Measurements from ENCODE around the gene RPL18. TPM values are rescaled to one million over a fixed set of nuclear protein-coding genes. Genes with fewer than 3 reads are reported as not detected.

The RPL18 gene
- total and polyA plus RNA-seq, 4 experiments from 2014 or later, result 2,084 to 2,448 (median 2,268) TPM

DNA sequence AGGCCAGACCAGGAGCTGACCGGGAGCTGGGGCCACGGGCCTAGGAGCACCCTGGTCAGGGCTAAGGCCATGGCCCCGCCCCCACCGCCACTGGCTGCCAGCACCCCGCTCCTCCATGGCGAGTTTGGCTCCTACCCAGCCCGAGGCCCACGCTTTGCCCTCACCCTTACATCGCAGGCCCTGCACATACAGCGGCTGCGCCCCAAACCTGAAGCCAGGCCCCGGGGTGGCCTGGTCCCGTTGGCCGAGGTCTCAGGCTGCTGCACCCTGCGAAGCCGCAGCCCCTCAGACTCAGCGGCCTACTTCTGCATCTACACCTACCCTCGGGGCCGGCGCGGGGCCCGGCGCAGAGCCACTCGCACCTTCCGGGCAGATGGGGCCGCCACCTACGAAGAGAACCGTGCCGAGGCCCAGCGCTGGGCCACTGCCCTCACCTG, 6.9 kb upstream of the RPL18 start:
- DNase-seq, result no peak
- ChIA-PET POLR2A (ENCODE audit: partially characterized antibody) (interaction anchor here (3.2 to 6.6 kb wide), 2 partner anchors 8 to 19 kb away, joined by 13 to 61 read pairs; partner anchors contain the start of gene CA11), CTCF (ENCODE audit: partially characterized antibody) (no interaction called here)
- intact Hi-C loops (cut with micrococcal nuclease), result no loop called here
- H3K4me3 ChIP-seq (ENCODE audit: low read length in 2 of 2), result no peak overlapping the region
- H3K4me1 ChIP-seq (ENCODE audit: insufficient read depth, low read length), result peaks cover 16% of the 10 kb centered on the region
- Mint-ChIP-seq H3K4me3 (no peak overlapping the region), H3K27ac (peak overlapping the region in 1 of 7 donors; percentile 65), H3K4me1 (peaks cover 16 to 42% (median 26%) of the 10 kb centered on the region in 4 donors), H3K27me3 (no peaks in the 10 kb centered on the region), H3K9me3 (no peaks in the 10 kb centered on the region), H3K36me3 (peaks cover 7 to 31% of the 10 kb centered on the region in 2 donors)
- H3K9me3 ChIP-seq (ENCODE audit: control insufficient read depth in 1 of 2, low read length in 2 of 2), result no peaks in the 10 kb centered on the region
- H3K27me3 ChIP-seq (ENCODE audit: insufficient read depth, low read length), result no peaks in the 10 kb centered on the region
- H3K27ac ChIP-seq (ENCODE audit: low read depth, low read length), result no peak overlapping the region
- peaks cover 12% of the 10 kb centered on the region for H3K36me3 ChIP-seq (ENCODE audit: insufficient read depth, low read length)

DNA sequence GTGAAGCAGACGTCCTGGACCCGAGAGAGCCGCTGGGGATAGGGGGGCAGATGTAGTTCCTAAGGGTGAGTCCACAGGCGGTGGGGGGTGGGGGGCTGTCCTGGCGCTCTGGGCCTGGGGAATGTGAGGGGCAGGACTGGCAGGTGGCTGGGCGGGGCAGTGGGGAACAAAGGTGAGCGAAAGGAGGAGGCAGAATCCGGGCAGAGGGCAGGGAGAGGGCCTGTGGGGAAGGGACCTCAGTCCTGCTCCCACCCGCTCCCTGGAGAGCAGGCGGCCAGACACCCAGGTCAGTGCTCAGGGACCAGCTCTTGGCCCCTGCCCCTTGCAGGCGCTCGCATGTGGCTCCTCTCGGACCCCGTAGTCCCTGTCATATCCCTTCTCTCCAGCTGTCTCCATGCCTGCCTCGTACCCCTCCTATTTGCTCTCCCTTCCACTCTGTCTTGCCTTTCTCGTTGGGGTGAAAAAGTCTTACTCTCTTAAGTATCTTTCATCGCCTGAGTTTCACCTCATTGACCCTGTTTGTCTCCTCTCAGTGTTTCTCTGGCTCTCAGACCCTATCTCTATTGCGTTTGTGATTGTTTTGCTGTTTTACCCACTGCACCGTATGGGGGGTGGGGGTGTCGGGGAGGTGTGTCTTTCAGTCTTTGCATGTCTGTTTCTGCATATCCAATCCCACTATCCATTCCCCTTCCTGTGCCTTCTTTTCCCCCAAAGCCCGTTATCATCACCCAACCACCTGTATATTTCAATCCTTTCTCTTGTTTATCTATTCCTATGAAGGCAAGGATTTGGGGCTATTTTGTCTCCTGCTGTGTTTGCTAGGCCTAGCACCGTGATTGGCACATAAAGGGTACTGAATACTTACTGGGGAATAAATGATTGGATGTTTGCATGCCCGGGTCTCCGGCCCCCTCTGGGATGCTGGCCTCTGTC, 6.1 kb upstream of the RPL18 start:
- no peaks in the 10 kb centered on the region for H3K27me3 Mint-ChIP-seq
- H3K4me1 ChIP-seq (ENCODE audit: insufficient read depth, low read length), result peaks cover 20% of the 10 kb centered on the region
- POLR2A ChIA-PET (ENCODE audit: partially characterized antibody), result interaction anchor here (6.6 kb wide), 1 partner anchor 9 kb away, joined by 61 read pairs; no protein-coding TSS in a partner anchor
- no peaks in the 10 kb centered on the region for H3K9me3 ChIP-seq (ENCODE audit: control insufficient read depth in 1 of 2, low read length in 2 of 2)
- CTCF ChIA-PET (ENCODE audit: partially characterized antibody), result interaction anchor here (1.9 kb wide), 1 partner anchor 20 kb away, joined by 7 read pairs; the partner anchor contains the start of gene CA11
- H3K9me3 Mint-ChIP-seq, result no peaks in the 10 kb centered on the region
- H3K27ac Mint-ChIP-seq, result peak overlapping the region; percentile 76 to 97 (median 88)
- peak overlapping the region in 5 of 8 donors; percentile 39 to 92 (median 87) for H3K4me3 Mint-ChIP-seq
- H3K27ac ChIP-seq (ENCODE audit: low read depth, low read length), result peak overlapping the region; percentile 68
- H3K36me3 ChIP-seq (ENCODE audit: insufficient read depth, low read length), result peaks cover 4% of the 10 kb centered on the region
- intact Hi-C loops (cut with micrococcal nuclease), result loop anchor here (1.0 kb wide), 2 partner anchors 12 to 21 kb away; partner anchors contain the start of genes CA11 and DBP
- H3K4me1 Mint-ChIP-seq, result peaks cover 16 to 45% (median 27%) of the 10 kb centered on the region in 4 donors
- DNase-seq, result no peak
- no peaks in the 10 kb centered on the region for H3K27me3 ChIP-seq (ENCODE audit: insufficient read depth, low read length)
- peaks cover 4 to 29% of the 10 kb centered on the region in 2 donors for H3K36me3 Mint-ChIP-seq
- peak overlapping the region in 1 of 2 donors; percentile 33 for H3K4me3 ChIP-seq (ENCODE audit: low read length in 2 of 2)

DNA sequence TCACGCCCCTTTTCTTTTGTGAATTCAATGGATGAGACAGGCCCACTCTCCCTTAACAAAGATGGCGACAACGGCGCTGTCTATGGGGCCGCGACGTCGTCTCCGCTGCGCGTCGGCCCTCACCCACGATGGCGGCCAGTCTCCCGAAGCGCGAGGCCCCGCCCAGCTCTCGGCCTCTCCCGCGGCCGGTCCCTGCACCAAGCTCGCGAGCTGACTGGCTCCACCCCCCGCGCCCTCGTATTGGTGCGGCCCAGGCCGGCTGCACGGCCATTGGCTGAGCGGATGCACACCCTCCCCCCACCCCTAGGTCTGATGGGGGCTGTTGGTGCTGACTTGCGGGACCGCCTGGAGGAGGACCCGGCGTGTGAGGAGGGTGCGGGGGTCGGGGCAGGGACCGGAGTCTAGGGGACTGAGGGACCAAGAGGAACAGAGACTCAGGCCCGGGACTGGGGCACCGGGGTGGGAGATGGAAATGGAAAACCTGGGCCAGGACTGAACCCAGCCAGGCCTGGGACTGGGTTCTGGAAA, 5.2 kb upstream of the RPL18 start:
- peak; percentile 87 to 91 (median 90) for DNase-seq
- peak overlapping the region; percentile 79 to 98 (median 96) for H3K27ac Mint-ChIP-seq
- intact Hi-C loops (cut with micrococcal nuclease), result loop anchor here (1.0 kb wide), 2 partner anchors 13 to 22 kb away; partner anchors contain the start of genes CA11 and DBP
- Histone ChIP-seq H3K4me3 (ENCODE audit: low read length in 2 of 2) (peak overlapping the region; percentile 13 to 33), H3K27ac (ENCODE audit: low read depth, low read length) (peak overlapping the region; percentile 68), H3K4me1 (ENCODE audit: insufficient read depth, low read length) (peaks cover 27% of the 10 kb centered on the region), H3K27me3 (ENCODE audit: insufficient read depth, low read length) (no peaks in the 10 kb centered on the region), H3K36me3 (ENCODE audit: insufficient read depth, low read length) (no peaks in the 10 kb centered on the region), H3K9me3 (ENCODE audit: control insufficient read depth in 1 of 2, low read length in 2 of 2) (no peaks in the 10 kb centered on the region)
- peaks cover 4 to 31% of the 10 kb centered on the region in 2 donors for H3K36me3 Mint-ChIP-seq
- ChIA-PET POLR2A (ENCODE audit: partially characterized antibody) (interaction anchor here (0.6 to 6.6 kb wide), 8 partner anchors 10 to 369 kb away, joined by 3 to 61 read pairs (median 4); partner anchors contain the start of genes CA11, DBP, FAM83E and FTL), CTCF (ENCODE audit: partially characterized antibody) (interaction anchor here (0.7 to 1.9 kb wide), 3 partner anchors 21 to 369 kb away, joined by 3 to 7 read pairs (median 3); partner anchors contain the start of genes CA11 and RUVBL2)
- no peaks in the 10 kb centered on the region for H3K9me3 Mint-ChIP-seq
- peaks cover 22 to 54% (median 34%) of the 10 kb centered on the region in 4 donors for H3K4me1 Mint-ChIP-seq
- H3K4me3 Mint-ChIP-seq, result peak overlapping the region; percentile 59 to 93 (median 84)
- H3K27me3 Mint-ChIP-seq, result no peaks in the 10 kb centered on the region

DNA sequence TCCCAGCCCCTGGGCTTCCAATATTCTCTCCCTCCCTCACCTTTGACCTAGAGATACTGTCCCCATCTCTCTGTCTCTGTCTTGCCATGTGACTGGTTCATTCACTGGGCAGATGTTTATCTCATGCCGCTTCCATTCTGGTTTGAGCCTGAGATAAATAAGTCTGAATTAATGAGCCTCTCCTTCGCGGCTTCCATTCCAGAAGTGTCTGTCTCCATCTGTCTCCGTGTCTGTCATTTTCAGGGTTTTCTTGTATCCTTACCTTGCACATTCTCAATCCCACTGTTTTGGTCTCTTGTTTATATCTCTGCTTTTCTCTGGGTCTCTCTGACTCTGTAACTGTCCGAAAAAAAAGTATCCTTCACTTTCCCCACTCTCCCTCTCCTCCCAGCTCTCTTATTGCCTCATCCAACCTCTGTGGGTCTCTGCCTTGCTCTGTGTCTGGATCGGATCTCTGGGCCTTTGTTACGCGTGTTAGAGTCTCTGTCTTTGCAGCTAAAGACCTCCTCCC, 4.6 kb upstream of the RPL18 start:
- H3K27me3 ChIP-seq (ENCODE audit: insufficient read depth, low read length), result no peaks in the 10 kb centered on the region
- peak overlapping the region; percentile 59 to 93 (median 84) for H3K4me3 Mint-ChIP-seq
- CTCF ChIA-PET (ENCODE audit: partially characterized antibody), result interaction anchor here (0.7 to 1.9 kb wide), 3 partner anchors 22 to 370 kb away, joined by 3 to 7 read pairs (median 3); partner anchors contain the start of genes CA11 and RUVBL2
- POLR2A ChIA-PET (ENCODE audit: partially characterized antibody), result interaction anchor here (0.6 to 6.6 kb wide), 9 partner anchors 9 to 370 kb away, joined by 3 to 61 read pairs (median 4); partner anchors contain the start of genes CA11, DBP, FAM83E and FTL
- H3K9me3 ChIP-seq (ENCODE audit: control insufficient read depth in 1 of 2, low read length in 2 of 2), result no peaks in the 10 kb centered on the region
- H3K36me3 ChIP-seq (ENCODE audit: insufficient read depth, low read length), result no peaks in the 10 kb centered on the region
- intact Hi-C loops (cut with micrococcal nuclease), result loop anchor here (1.0 kb wide), 2 partner anchors 14 to 23 kb away; partner anchors contain the start of genes CA11 and DBP
- no peak for DNase-seq
- H3K4me3 ChIP-seq (ENCODE audit: low read length in 2 of 2), result peak overlapping the region; percentile 13 to 33
- H3K36me3 Mint-ChIP-seq, result peaks cover 4 to 34% of the 10 kb centered on the region in 2 donors
- H3K27ac Mint-ChIP-seq, result peak overlapping the region; percentile 79 to 98 (median 96)
- peak overlapping the region; percentile 68 for H3K27ac ChIP-seq (ENCODE audit: low read depth, low read length)
- no peaks in the 10 kb centered on the region for H3K27me3 Mint-ChIP-seq
- H3K4me1 ChIP-seq (ENCODE audit: insufficient read depth, low read length), result peaks cover 27% of the 10 kb centered on the region
- no peaks in the 10 kb centered on the region for H3K9me3 Mint-ChIP-seq
- peaks cover 22 to 59% (median 36%) of the 10 kb centered on the region in 4 donors for H3K4me1 Mint-ChIP-seq

DNA sequence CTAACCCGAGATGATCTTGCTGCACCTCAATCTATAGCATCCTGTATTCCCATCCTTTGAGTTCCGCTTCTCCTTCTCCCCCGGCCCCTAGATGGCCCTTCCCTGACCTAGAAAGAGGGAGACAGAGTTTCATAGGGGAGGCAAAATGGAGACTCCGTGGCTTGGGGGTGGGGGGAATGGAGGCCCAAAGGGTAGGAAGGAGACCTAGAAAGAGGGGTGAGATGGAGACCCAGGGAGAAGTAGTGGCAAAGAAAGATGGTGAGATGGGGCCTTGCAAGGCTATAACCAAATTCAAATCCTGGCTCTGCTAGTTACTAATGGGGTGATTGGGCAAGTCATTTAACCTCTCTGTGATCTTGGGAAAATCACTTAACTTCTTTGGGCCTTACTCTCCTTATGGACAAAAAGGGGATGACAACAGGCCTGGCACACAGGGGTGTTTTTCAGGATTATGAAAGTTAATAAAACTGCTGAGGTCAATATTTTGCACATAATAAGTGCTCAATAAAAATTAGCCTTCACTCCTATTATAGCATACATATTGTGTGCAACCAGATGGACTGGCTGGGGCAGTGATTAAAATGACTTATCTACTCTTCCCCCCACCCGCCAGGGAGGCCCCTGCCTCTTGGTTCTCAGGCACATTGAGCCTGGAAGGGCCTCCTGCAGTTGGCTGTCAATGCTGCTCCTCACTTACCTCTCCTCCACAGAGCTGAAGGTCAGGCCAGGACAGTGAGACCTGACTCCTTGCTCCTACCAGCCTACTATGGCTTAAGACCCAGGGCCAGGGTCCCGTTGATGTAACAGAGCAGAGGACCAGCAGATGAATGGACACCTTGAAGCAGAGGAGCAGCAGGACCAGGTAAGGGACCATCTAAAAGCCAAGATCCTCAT, 961 bp upstream of the RPL18 start:
- peak overlapping the region; percentile 88 for H3K27ac ChIP-seq (ENCODE audit: low read depth, low read length)
- intact Hi-C loops (cut with micrococcal nuclease), result loop anchor here (1.0 to 5.0 kb wide), 7 partner anchors 17 to 465 kb away; partner anchors contain the start of genes CA11, CYTH2, DBP and GYS1
- CTCF ChIA-PET (ENCODE audit: partially characterized antibody), result interaction anchor here (0.6 to 1.5 kb wide), 6 partner anchors 11 to 130 kb away, joined by 3 to 5 read pairs (median 4); no protein-coding TSS in a partner anchor
- H3K4me1 ChIP-seq (ENCODE audit: insufficient read depth, low read length), result peaks cover 55% of the 10 kb centered on the region
- peaks cover 0 to 2% (median 0%) of the 10 kb centered on the region in 8 donors for H3K9me3 Mint-ChIP-seq
- peak overlapping the region; percentile 95 to 98 (median 96) for H3K4me3 Mint-ChIP-seq
- peaks cover 31% of the 10 kb centered on the region for H3K36me3 ChIP-seq (ENCODE audit: insufficient read depth, low read length)
- no peaks in the 10 kb centered on the region for H3K27me3 Mint-ChIP-seq
- H3K4me3 ChIP-seq (ENCODE audit: low read length in 2 of 2), result peak overlapping the region; percentile 76 to 81
- peak overlapping the region; percentile 97 to 99 (median 98) for H3K27ac Mint-ChIP-seq
- POLR2A ChIA-PET (ENCODE audit: partially characterized antibody), result interaction anchor here (0.6 to 6.6 kb wide), 33 partner anchors 9 to 1346 kb away, joined by 3 to 70 read pairs (median 4); partner anchors contain the start of genes CA11, DBP, FTL and GYS1
- H3K27me3 ChIP-seq (ENCODE audit: insufficient read depth, low read length), result no peaks in the 10 kb centered on the region
- H3K4me1 Mint-ChIP-seq, result peaks cover 30 to 79% (median 50%) of the 10 kb centered on the region in 4 donors
- no peak for DNase-seq
- no peaks in the 10 kb centered on the region for H3K9me3 ChIP-seq (ENCODE audit: control insufficient read depth in 1 of 2, low read length in 2 of 2)
- H3K36me3 Mint-ChIP-seq, result peaks cover 27 to 64% of the 10 kb centered on the region in 2 donors

Data from CD4-positive, alpha-beta memory T cell (primary cell).